ENCODE measurements around the gene GAS7. TPM values are rescaled to one million over a fixed set of nuclear protein-coding genes. Genes with fewer than 3 reads are reported as not detected.

Gene GAS7
- total RNA-seq, 1 experiment from 2014 or later, result 4.1 TPM

DNA sequence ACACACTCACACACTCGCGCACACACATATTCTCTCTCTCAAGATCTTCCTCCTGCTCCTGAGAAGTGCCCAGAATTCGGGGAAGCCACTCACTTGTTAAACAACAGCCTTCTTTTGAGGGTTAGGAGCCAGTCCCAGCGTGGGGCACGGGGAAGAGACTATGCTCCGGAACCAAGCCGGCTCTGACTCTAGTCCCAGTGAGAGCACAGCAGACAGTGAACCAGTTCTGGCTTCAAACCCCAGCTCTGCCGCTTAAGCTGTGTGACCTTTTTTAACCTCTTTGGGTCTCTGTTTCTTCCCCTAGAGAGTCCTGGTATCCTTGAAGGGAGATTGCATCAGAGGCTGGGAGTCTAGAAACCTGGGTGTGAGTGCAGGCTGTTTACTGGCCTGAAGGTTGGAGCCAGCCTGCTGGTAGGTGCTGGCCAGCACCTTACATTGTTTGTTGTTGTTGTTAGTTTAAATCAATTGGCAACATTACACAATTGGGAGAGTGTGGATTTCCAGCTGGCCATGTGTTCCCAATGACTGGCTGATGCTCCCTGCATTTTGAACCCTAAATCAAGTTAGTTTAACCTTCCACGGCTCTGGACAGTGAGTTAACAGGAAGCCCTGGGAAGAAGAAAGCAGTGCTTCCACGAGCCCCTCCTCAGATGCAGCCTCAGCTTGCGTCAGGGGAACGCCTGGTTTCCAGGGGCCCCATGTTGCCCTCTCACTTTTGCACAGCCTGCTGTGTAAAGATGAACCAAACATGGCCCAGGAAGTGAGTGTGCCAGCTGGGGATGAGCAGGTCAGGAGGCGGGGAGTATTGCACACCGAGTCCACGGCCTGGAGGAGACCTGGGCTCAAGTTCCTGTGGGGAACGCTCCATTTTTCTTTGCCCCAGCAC lies 71.5 kb downstream of the GAS7 start:
- Histone ChIP-seq H3K9me3 (ENCODE audit: control insufficient read depth in 1 of 2, insufficient read depth in 1 of 2, low read depth in 1 of 2, low read length in 2 of 2) (no peaks in the 10 kb centered on the region), H3K79me2 (ENCODE audit: insufficient read depth, low read length) (no peaks in the 10 kb centered on the region), H3K9me2 (ENCODE audit: insufficient read depth) (no peaks in the 10 kb centered on the region), H3K4me2 (ENCODE audit: low read length) (no peak overlapping the region), H3K36me3 (ENCODE audit: control insufficient read depth in 1 of 2, insufficient read depth in 2 of 2, low read length in 2 of 2) (no peaks in the 10 kb centered on the region), H3K27ac (ENCODE audit: low read depth, low read length) (no peak overlapping the region), H3K4me3 (replicated peaks in 1 of 2; ENCODE audit: low read depth in 1 of 2, low read length in 2 of 2) (no peak overlapping the region), H3K9ac (ENCODE audit: low read length) (no peak overlapping the region), H3K4me1 (ENCODE audit: control insufficient read depth in 1 of 2, insufficient read depth in 2 of 2, low read length in 2 of 2) (peaks cover 4 to 5% of the 10 kb centered on the region in 2 experiments; a peak in 3 of 4 replicates), H2AFZ (ENCODE audit: low read depth, low read length, poor library complexity, severe bottlenecking) (no peak overlapping the region), H4K20me1 (ENCODE audit: insufficient read depth) (no peaks in the 10 kb centered on the region), H3K27me3 (ENCODE audit: insufficient read depth, low read length) (no peaks in the 10 kb centered on the region)
- ChIA-PET CTCF (no interaction called here), POLR2A (no interaction called here), RAD21 (ENCODE audit: low non-redundant PET in 1 of 2, low total read pairs in 2 of 2, uncharacterized antibody in 2 of 2, unreplicated experiment in 2 of 2) (no interaction called here)
- TF ChIP-seq SRF (IDR thresholded peaks at IDR 0.05; ENCODE audit: low read depth) (no peak), TCF7L2 (IDR thresholded peaks at IDR 0.05; ENCODE audit: borderline replicate concordance, extremely low read depth, insufficient read depth, insufficient read length) (no peak), ZNF274 (IDR thresholded peaks at IDR 0.05; ENCODE audit: low read depth, low read length) (no peak), RAD21 (IDR thresholded peaks at IDR 0.05; ENCODE audit: low read depth) (no peak), CEBPB (IDR thresholded peaks at IDR 0.05; ENCODE audit: low read depth) (no peak), ELF1 (IDR thresholded peaks at IDR 0.05; ENCODE audit: borderline replicate concordance, low read depth) (no peak)
- ATAC-seq (no peak), DNase-seq (ENCODE audit: low read depth, low spot score) (no peak)
- intact Hi-C loops (cut with micrococcal nuclease), result no loop called here
- BruUV-seq (replicated peaks), result no TSS peak

GRCh38 chr17:10126276-10126615 lies 72.2 kb downstream of the GAS7 start:
- DNase-seq (ENCODE audit: low read depth, low spot score), result no peak
- no TSS peak for BruUV-seq (replicated peaks)
- Histone ChIP-seq H4K20me1 (ENCODE audit: insufficient read depth) (no peaks in the 10 kb centered on the region), H2AFZ (ENCODE audit: low read depth, low read length, poor library complexity, severe bottlenecking) (no peak overlapping the region), H3K79me2 (ENCODE audit: insufficient read depth, low read length) (no peaks in the 10 kb centered on the region), H3K9ac (ENCODE audit: low read length) (no peak overlapping the region), H3K4me3 (replicated peaks in 1 of 2; ENCODE audit: low read depth in 1 of 2, low read length in 2 of 2) (no peak overlapping the region), H3K36me3 (ENCODE audit: control insufficient read depth in 1 of 2, insufficient read depth in 2 of 2, low read length in 2 of 2) (no peaks in the 10 kb centered on the region), H3K27ac (ENCODE audit: low read depth, low read length) (no peak overlapping the region), H3K27me3 (ENCODE audit: insufficient read depth, low read length) (no peaks in the 10 kb centered on the region), H3K4me2 (ENCODE audit: low read length) (no peak overlapping the region), H3K9me3 (ENCODE audit: control insufficient read depth in 1 of 2, insufficient read depth in 1 of 2, low read depth in 1 of 2, low read length in 2 of 2) (no peaks in the 10 kb centered on the region), H3K4me1 (ENCODE audit: control insufficient read depth in 1 of 2, insufficient read depth in 2 of 2, low read length in 2 of 2) (peaks cover 4 to 8% of the 10 kb centered on the region in 2 experiments; a peak in 3 of 4 replicates), H3K9me2 (ENCODE audit: insufficient read depth) (no peaks in the 10 kb centered on the region)
- RAD21 ChIA-PET (ENCODE audit: low non-redundant PET in 1 of 2, low total read pairs in 2 of 2, uncharacterized antibody in 2 of 2, unreplicated experiment in 2 of 2), result no interaction called here
- CTCF ChIA-PET, result no interaction called here
- intact Hi-C loops (cut with micrococcal nuclease), result no loop called here
- POLR2A ChIA-PET, result no interaction called here
- no peak for ATAC-seq
- TF ChIP-seq SP1 (IDR thresholded peaks at IDR 0.05; ENCODE audit: low read depth), result no peak
- TF ChIP-seq ZNF274 (IDR thresholded peaks at IDR 0.05; ENCODE audit: low read depth, low read length), result no peak
- no peak for TF ChIP-seq SRF (IDR thresholded peaks at IDR 0.05; ENCODE audit: low read depth)
- no peak for TF ChIP-seq EGR1 (IDR thresholded peaks at IDR 0.05; ENCODE audit: low read depth)
- TF ChIP-seq ZFX (IDR thresholded peaks at IDR 0.05), result no peak
- no peak for TF ChIP-seq EZH2 (IDR thresholded peaks at IDR 0.05)
- TF ChIP-seq RAD21 (IDR thresholded peaks at IDR 0.05; ENCODE audit: low read depth), result no peak
- TF ChIP-seq CTCF (IDR thresholded peaks at IDR 0.05 in 2 of 3, conservative IDR thresholded peaks at IDR 0.05 in 1 of 3; ENCODE audit: borderline replicate concordance in 1 of 3, insufficient read depth in 1 of 3, low read depth in 2 of 3, low read length in 2 of 3), result no peak
- no peak for TF ChIP-seq YY1 (IDR thresholded peaks at IDR 0.05; ENCODE audit: extremely low read depth, insufficient replicate concordance, low read depth, low read length)
- TF ChIP-seq TCF7L2 (IDR thresholded peaks at IDR 0.05; ENCODE audit: borderline replicate concordance, extremely low read depth, insufficient read depth, insufficient read length), result no peak
- no peak for TF ChIP-seq SIN3A (IDR thresholded peaks at IDR 0.05; ENCODE audit: low read depth)
- TF ChIP-seq CBX3 (IDR thresholded peaks at IDR 0.05; ENCODE audit: low read depth), result no peak
- TF ChIP-seq, protein P1, sequence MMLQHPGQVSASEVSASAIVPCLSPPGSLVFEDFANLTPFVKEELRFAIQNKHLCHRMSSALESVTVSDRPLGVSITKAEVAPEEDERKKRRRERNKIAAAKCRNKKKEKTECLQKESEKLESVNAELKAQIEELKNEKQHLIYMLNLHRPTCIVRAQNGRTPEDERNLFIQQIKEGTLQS (IDR thresholded peaks at IDR 0.05), result no peak
- TF ChIP-seq FOSL1 (IDR thresholded peaks at IDR 0.05; ENCODE audit: low read depth), result no peak
- TF ChIP-seq ELF1 (IDR thresholded peaks at IDR 0.05; ENCODE audit: borderline replicate concordance, low read depth), result no peak

Measured in HCT116 (cell line).